Myometrial cell (primary cell): ENCODE measurements around the gene MAGEB16. TPM values are rescaled to one million over a fixed set of nuclear protein-coding genes. Genes with fewer than 3 reads are reported as not detected.

Experiments used
- total RNA-seq: library from RNA; depleted of rRNA; stranded (reverse); fragments of >200 nt; gene quantifications from 2 replicates; pipeline ENCODE4 v1.2.3, GENCODE V29; 2015

MAGEB16 gene
- not detected in 2 replicates for total RNA-seq

GRCh38 chrX:35798042-35798441 is at the start of gene MAGEB16:
MAGEB16 (plus strand) TSS chrX:35798342; CDS start chrX:35802197, 3,855 bp downstream.

Other genes with a start within 250 kb of the MAGEB16 start
- not detected in 2 replicates for gene CFAP47, start 121.4 kb downstream of the MAGEB16 start, total RNA-seq